ENCODE measurements around the gene KAZALD1. TPM values are rescaled to one million over a fixed set of nuclear protein-coding genes. Genes with fewer than 3 reads are reported as not detected.
A peak's percentile ranks its signal among the peaks of the same experiment; 100 is the strongest.
"Not testable (repeated sequence)": the region's sequence is repeated elsewhere in the genome, so short reads cannot be mapped to it uniquely, and the experiment has no call there.

The KAZALD1 gene
- total and polyA plus RNA-seq, 3 experiments from 2014 or later = 0.18 to 0.20 TPM; not detected in 1

- no peaks in the 10 kb centered on the region for H3K27me3 ChIP-seq (ENCODE audit: insufficient read depth, low read length, poor library complexity, severe bottlenecking)
- H3K4me3 Mint-ChIP-seq = peak overlapping the region; percentile 92 to 98 (median 93)
- H3K4me1 ChIP-seq (ENCODE audit: insufficient read depth, low read length) = peaks cover 15% of the 10 kb centered on the region
- CTCF ChIA-PET = interaction anchor here (0.8 to 6.4 kb wide), 12 partner anchors 10 to 64 kb away, joined by 3 to 54 read pairs (median 5); partner anchors contain the start of gene KAZALD1
- H3K27ac ChIP-seq (ENCODE audit: low read depth, low read length) = peak overlapping the region; percentile 94
- no peaks in the 10 kb centered on the region for H3K9me3 ChIP-seq (ENCODE audit: low read length)
- peaks cover 0 to 42% (median 5%) of the 10 kb centered on the region in 3 donors for H3K36me3 Mint-ChIP-seq
- POLR2A ChIA-PET = interaction anchor here (0.6 to 1.9 kb wide), 5 partner anchors 9 to 34 kb away, joined by 3 to 5 read pairs (median 3); no protein-coding TSS in a partner anchor
- peak overlapping the region; percentile 85 for H3K4me3 ChIP-seq (ENCODE audit: low read length)
- DNase-seq = peak; percentile 77 to 89 (median 79)
- peaks cover 3 to 4% of the 10 kb centered on the region in 2 donors for H3K27me3 Mint-ChIP-seq
- H3K9me3 Mint-ChIP-seq = no peaks in the 10 kb centered on the region
- peaks cover 18 to 25% (median 22%) of the 10 kb centered on the region in 3 donors for H3K4me1 Mint-ChIP-seq
- peak overlapping the region; percentile 94 to 100 (median 98) for H3K27ac Mint-ChIP-seq
- H3K36me3 ChIP-seq (ENCODE audit: insufficient read depth, low read length) = peaks cover 5% of the 10 kb centered on the region
These were observed 29.8 kb upstream of the KAZALD1 start for GRCh38 chr10:101031796-101032636.

- POLR2A ChIA-PET = interaction anchor here (0.6 to 1.3 kb wide), 2 partner anchors 10 to 34 kb away, joined by 3 to 5 read pairs; no protein-coding TSS in a partner anchor
- Histone ChIP-seq H3K4me1 (ENCODE audit: insufficient read depth, low read length) (peaks cover 15% of the 10 kb centered on the region), H3K9me3 (ENCODE audit: low read length) (no peaks in the 10 kb centered on the region), H3K27ac (ENCODE audit: low read depth, low read length) (peak overlapping the region; percentile 94), H3K36me3 (ENCODE audit: insufficient read depth, low read length) (peaks cover 12% of the 10 kb centered on the region), H3K4me3 (ENCODE audit: low read length) (peak overlapping the region; percentile 85), H3K27me3 (ENCODE audit: insufficient read depth, low read length, poor library complexity, severe bottlenecking) (no peaks in the 10 kb centered on the region)
- peaks cover 3 to 4% of the 10 kb centered on the region in 2 donors for H3K27me3 Mint-ChIP-seq
- CTCF ChIA-PET = interaction anchor here (1.2 to 6.4 kb wide), 4 partner anchors 9 to 35 kb away, joined by 4 to 54 read pairs (median 16); no protein-coding TSS in a partner anchor
- H3K36me3 Mint-ChIP-seq = peaks cover 0 to 49% (median 5%) of the 10 kb centered on the region in 3 donors
- H3K4me3 Mint-ChIP-seq = peak overlapping the region; percentile 92 to 98 (median 93)
- DNase-seq = peak in 3 of 5 donors; percentile 35 to 71 (median 41)
- no peaks in the 10 kb centered on the region for H3K9me3 Mint-ChIP-seq
- H3K27ac Mint-ChIP-seq = peak overlapping the region; percentile 94 to 100 (median 98)
- peaks cover 18 to 25% (median 22%) of the 10 kb centered on the region in 3 donors for H3K4me1 Mint-ChIP-seq
These were observed 29.1 kb upstream of the KAZALD1 start for GRCh38 chr10:101032637-101033224.

GRCh38 chr10:101033276-101033675 is 28.5 kb upstream of the KAZALD1 start:
- Histone ChIP-seq H3K4me1 (ENCODE audit: insufficient read depth, low read length) (peaks cover 15% of the 10 kb centered on the region), H3K4me3 (ENCODE audit: low read length) (peak overlapping the region; percentile 85), H3K9me3 (ENCODE audit: low read length) (no peaks in the 10 kb centered on the region), H3K36me3 (ENCODE audit: insufficient read depth, low read length) (peaks cover 17% of the 10 kb centered on the region), H3K27ac (ENCODE audit: low read depth, low read length) (no peak overlapping the region), H3K27me3 (ENCODE audit: insufficient read depth, low read length, poor library complexity, severe bottlenecking) (no peaks in the 10 kb centered on the region)
- Mint-ChIP-seq H3K9me3 (no peaks in the 10 kb centered on the region), H3K27ac (peak overlapping the region; percentile 24 to 100 (median 96)), H3K4me3 (peak overlapping the region; percentile 92 to 98 (median 93)), H3K4me1 (peaks cover 18 to 25% (median 22%) of the 10 kb centered on the region in 3 donors), H3K27me3 (peaks cover 3 to 4% of the 10 kb centered on the region in 2 donors), H3K36me3 (peaks cover 0 to 55% (median 7%) of the 10 kb centered on the region in 3 donors)
- ChIA-PET POLR2A (no interaction called here), CTCF (interaction anchor here (1.4 to 11.3 kb wide), 4 partner anchors 8 to 36 kb away, joined by 6 to 258 read pairs (median 40); partner anchors contain the start of gene KAZALD1)
- DNase-seq = no peak

- H3K9me3 ChIP-seq (ENCODE audit: low read length); POLR2A ChIA-PET: not testable (repeated sequence)
These were observed 27.4 kb upstream of the KAZALD1 start for GRCh38 chr10:101034404-101034803.

GRCh38 chr10:101035314-101035713 is 26.5 kb upstream of the KAZALD1 start:
- ChIA-PET CTCF (interaction anchor here (1.3 to 11.3 kb wide), 3 partner anchors 15 to 38 kb away, joined by 5 to 258 read pairs (median 8); partner anchors contain the start of gene KAZALD1), POLR2A (no interaction called here)
- Mint-ChIP-seq H3K36me3 (peaks cover 0 to 71% (median 10%) of the 10 kb centered on the region in 3 donors), H3K4me1 (peaks cover 19 to 24% (median 22%) of the 10 kb centered on the region in 3 donors), H3K27ac (no peak overlapping the region), H3K4me3 (peak overlapping the region in 1 of 7 donors; percentile 28), H3K27me3 (peaks cover 0 to 2% of the 10 kb centered on the region in 2 donors), H3K9me3 (no peaks in the 10 kb centered on the region)
- Histone ChIP-seq H3K4me3 (ENCODE audit: low read length) (no peak overlapping the region), H3K27me3 (ENCODE audit: insufficient read depth, low read length, poor library complexity, severe bottlenecking) (no peaks in the 10 kb centered on the region), H3K36me3 (ENCODE audit: insufficient read depth, low read length) (peaks cover 17% of the 10 kb centered on the region), H3K27ac (ENCODE audit: low read depth, low read length) (no peak overlapping the region), H3K4me1 (ENCODE audit: insufficient read depth, low read length) (peaks cover 14% of the 10 kb centered on the region), H3K9me3 (ENCODE audit: low read length) (no peaks in the 10 kb centered on the region)
- DNase-seq = no peak

More at GRCh38 chr10:101034404-101034803, 27.4 kb upstream of the KAZALD1 start:
- CTCF ChIA-PET = interaction anchor here (1.3 to 11.3 kb wide), 5 partner anchors 7 to 37 kb away, joined by 5 to 258 read pairs (median 8); partner anchors contain the start of gene KAZALD1
- peak overlapping the region in 2 of 7 donors; percentile 56 to 93 for H3K4me3 Mint-ChIP-seq
- H3K27me3 ChIP-seq (ENCODE audit: insufficient read depth, low read length, poor library complexity, severe bottlenecking); H3K27ac ChIP-seq (ENCODE audit: low read depth, low read length); H3K4me3 ChIP-seq (ENCODE audit: low read length); DNase-seq; H3K27me3 Mint-ChIP-seq; H3K9me3 Mint-ChIP-seq: not testable (repeated sequence)
- H3K27ac Mint-ChIP-seq = peak overlapping the region in 2 of 8 donors; percentile 38 to 76
- H3K4me1 ChIP-seq (ENCODE audit: insufficient read depth, low read length) = peaks cover 15% of the 10 kb centered on the region
- H3K36me3 ChIP-seq (ENCODE audit: insufficient read depth, low read length) = peaks cover 17% of the 10 kb centered on the region
- H3K4me1 Mint-ChIP-seq = peaks cover 18 to 25% (median 22%) of the 10 kb centered on the region in 3 donors
- peaks cover 0 to 66% (median 10%) of the 10 kb centered on the region in 3 donors for H3K36me3 Mint-ChIP-seq

GRCh38 chr10:101035916-101036702 is 25.7 kb upstream of the KAZALD1 start:
- no peak for DNase-seq
- H3K4me3 Mint-ChIP-seq = peak overlapping the region in 1 of 7 donors; percentile 28
- no peaks in the 10 kb centered on the region for H3K9me3 ChIP-seq (ENCODE audit: low read length)
- no peaks in the 10 kb centered on the region for H3K27me3 ChIP-seq (ENCODE audit: insufficient read depth, low read length, poor library complexity, severe bottlenecking)
- H3K9me3 Mint-ChIP-seq = no peaks in the 10 kb centered on the region
- H3K36me3 ChIP-seq (ENCODE audit: insufficient read depth, low read length) = peaks cover 17% of the 10 kb centered on the region
- H3K4me3 ChIP-seq (ENCODE audit: low read length) = no peak overlapping the region
- peaks cover 16 to 24% (median 21%) of the 10 kb centered on the region in 3 donors for H3K4me1 Mint-ChIP-seq
- ChIA-PET CTCF (interaction anchor here (1.2 to 11.3 kb wide), 6 partner anchors 14 to 106 kb away, joined by 3 to 258 read pairs (median 6); partner anchors contain the start of genes KAZALD1 and LZTS2), POLR2A (no interaction called here)
- H3K27me3 Mint-ChIP-seq = peaks cover 0 to 2% of the 10 kb centered on the region in 2 donors
- no peak overlapping the region for H3K27ac ChIP-seq (ENCODE audit: low read depth, low read length)
- peak overlapping the region in 1 of 8 donors; percentile 50 for H3K27ac Mint-ChIP-seq
- peaks cover 0 to 71% (median 10%) of the 10 kb centered on the region in 3 donors for H3K36me3 Mint-ChIP-seq
- peaks cover 11% of the 10 kb centered on the region for H3K4me1 ChIP-seq (ENCODE audit: insufficient read depth, low read length)

- peaks cover 0 to under 1% of the 10 kb centered on the region in 2 donors for H3K27me3 Mint-ChIP-seq
- H3K4me3 Mint-ChIP-seq = peak overlapping the region in 1 of 7 donors; percentile 35
These were observed 25.1 kb upstream of the KAZALD1 start for GRCh38 chr10:101036726-101037125.

More at GRCh38 chr10:101036726-101037125, 25.1 kb upstream of the KAZALD1 start:
- ChIA-PET POLR2A (no interaction called here), CTCF (interaction anchor here (1.2 to 11.3 kb wide), 6 partner anchors 13 to 105 kb away, joined by 3 to 258 read pairs (median 6); partner anchors contain the start of genes KAZALD1 and LZTS2)
- Histone ChIP-seq H3K27ac (ENCODE audit: low read depth, low read length) (no peak overlapping the region), H3K9me3 (ENCODE audit: low read length) (no peaks in the 10 kb centered on the region), H3K4me3 (ENCODE audit: low read length) (no peak overlapping the region), H3K4me1 (ENCODE audit: insufficient read depth, low read length) (peaks cover 16% of the 10 kb centered on the region), H3K27me3 (ENCODE audit: insufficient read depth, low read length, poor library complexity, severe bottlenecking) (no peaks in the 10 kb centered on the region), H3K36me3 (ENCODE audit: insufficient read depth, low read length) (peaks cover 17% of the 10 kb centered on the region)
- Mint-ChIP-seq H3K36me3 (peaks cover 0 to 65% (median 11%) of the 10 kb centered on the region in 3 donors), H3K27ac (peak overlapping the region in 1 of 8 donors; percentile 50), H3K4me1 (peaks cover 17 to 27% (median 23%) of the 10 kb centered on the region in 3 donors), H3K9me3 (no peaks in the 10 kb centered on the region)
- DNase-seq = no peak
